Mucosa of descending colon (tissue), 3 donors: ENCODE data around the gene MZT2B. TPM values are rescaled to one million over a fixed set of nuclear protein-coding genes. Genes with fewer than 3 reads are reported as not detected.
"Not testable (repeated sequence)": the region's sequence is repeated elsewhere in the genome, so short reads cannot be mapped to it uniquely, and the experiment has no call there.

Source experiments
- ATAC-seq: fragments of 200-7000 bp; cut with Tn5 transposase; one replicate; pipeline ENCODE4 v1.9.1; 2020; ENCODE audit warnings: mild to moderate bottlenecking, moderate library complexity
- DNase-seq, 3 donors: peaks; one replicate each; pipeline ENCODE4 v3.0.0-alpha.2; 2020
- H3K36me3 ChIP-seq: fragments of 200-600 bp; one replicate; pipeline ENCODE4 v1.8.0; 2021; ENCODE audit warnings: low read depth, mild to moderate bottlenecking
- H3K4me1 ChIP-seq: fragments of 200-600 bp; one replicate; pipeline ENCODE4 v1.8.0; 2021; ENCODE audit warnings: low read depth, mild to moderate bottlenecking
- H3K4me3 ChIP-seq: fragments of 200-600 bp; one replicate; pipeline ENCODE4 v1.8.0; 2021; ENCODE audit warnings: mild to moderate bottlenecking
- H3K9me3 ChIP-seq: fragments of 200-600 bp; one replicate; pipeline ENCODE4 v1.8.0; 2021; ENCODE audit warnings: mild to moderate bottlenecking
- CTCF ChIP-seq: fragments of 200-600 bp; IDR thresholded peaks from one replicate; pipeline ENCODE4 v1.8.0; 2022; ENCODE audit warnings: antibody characterized with exemption, mild to moderate bottlenecking
- intact Hi-C, 2 donors: fragments of 100-400 bp; cut with DNase I in 1 of 2; cut with micrococcal nuclease in 1 of 2; formaldehyde crosslinking; loops; one replicate each; pipeline versions ENCODE4 v1.11.0 to v1.11.1; 2022; cut with DNase I, micrococcal nuclease
- total RNA-seq, 3 donors: library from RNA; stranded (reverse); fragmentation: NEBNext Ultra II Directional in 2 of 3; extraction: Animal tissue kit (Norgen Biotek cat#: 25700) in 2 of 3; gene quantifications; one replicate each; pipeline versions ENCODE4 v1.2.1 to v1.2.4, GENCODE V29; 2021 to 2023
- donor health status: DM: no; HTN: no; CAD: no; lungs with moderate emphysema.
- donor health status: DM: no; HTN: no; CAD: no.
- donor health status: DM: no; HTN: yes; CAD: no.

The MZT2B gene
- total RNA-seq, 3 donors from 2014 or later = 171 to 215 (median 210) TPM

- peaks cover 4% of the 10 kb centered on the region for H3K36me3 ChIP-seq
- no peak for DNase-seq
- H3K4me1 ChIP-seq = no peaks in the 10 kb centered on the region
- H3K4me3 ChIP-seq = no peak overlapping the region
- ATAC-seq = no peak
- intact Hi-C loops = no loop called here
- no peaks in the 10 kb centered on the region for H3K9me3 ChIP-seq
- TF ChIP-seq CTCF = no peak
These were observed 12.2 kb upstream of the MZT2B start for GRCh38 chr2:130169896-130170295.

- H3K36me3 ChIP-seq, H3K9me3 ChIP-seq, H3K4me1 ChIP-seq, intact Hi-C loops, DNase-seq, ATAC-seq, H3K4me3 ChIP-seq: not testable (repeated sequence)
These were observed 7.2 kb upstream of the MZT2B start for GRCh38 chr2:130174866-130175265.

GRCh38 chr2:130180404-130181324, 1.4 kb upstream of the MZT2B start:
- H3K9me3 ChIP-seq, ATAC-seq, DNase-seq, H3K36me3 ChIP-seq: not testable (repeated sequence)
- peaks cover 11% of the 10 kb centered on the region for H3K4me1 ChIP-seq
- intact Hi-C loops = loop anchor here (10.0 kb wide), 1 partner anchor 154 kb away; no protein-coding TSS in a partner anchor
- peak overlapping the region; percentile 93 for H3K4me3 ChIP-seq

- TF ChIP-seq CTCF = no peak
- Histone ChIP-seq H3K4me1 (peaks cover 11% of the 10 kb centered on the region), H3K36me3 (no peaks in the 10 kb centered on the region), H3K4me3 (peak within 1 kb of the TSS; percentile 93), H3K9me3 (no peaks in the 10 kb centered on the region)
- peak; percentile 98 to 99 (median 98) for DNase-seq
- intact Hi-C loops = loop anchor here (10.0 kb wide), 1 partner anchor 153 kb away; no protein-coding TSS in a partner anchor
- ATAC-seq = peak; percentile 91
These were observed 660 bp upstream of the MZT2B start, which contains the start of gene SMPD4 for GRCh38 chr2:130181325-130181879. Gene SMPD4, minus strand, starts transcription at chr2:130181602. Its CDS starts 5,010 bp downstream, at chr2:130176592.

GRCh38 chr2:130182826-130183511, 907 bp downstream of the MZT2B start:
- not testable (repeated sequence) for H3K9me3 ChIP-seq, ATAC-seq, H3K36me3 ChIP-seq
- peak in 2 of 3 donors; percentile 4 to 43 for DNase-seq
- Histone ChIP-seq H3K4me1 (peaks cover 11% of the 10 kb centered on the region), H3K4me3 (peak overlapping the region; percentile 93)
- intact Hi-C loops = loop anchor here (10.0 kb wide), 1 partner anchor 152 kb away; no protein-coding TSS in a partner anchor

- no peak overlapping the region for H3K4me3 ChIP-seq
- no peaks in the 10 kb centered on the region for H3K9me3 ChIP-seq
- no peak for TF ChIP-seq CTCF
- no peaks in the 10 kb centered on the region for H3K36me3 ChIP-seq
- peak in 2 of 3 donors; percentile 12 to 39 for DNase-seq
- peaks cover 11% of the 10 kb centered on the region for H3K4me1 ChIP-seq
- no peak for ATAC-seq
- intact Hi-C loops = loop anchor here (10.0 kb wide), 1 partner anchor 151 kb away; no protein-coding TSS in a partner anchor
These were observed 1.7 kb downstream of the MZT2B start for GRCh38 chr2:130183512-130184373.
